ELF-1 (cell line): ENCODE measurements around the gene RALGAPA1.
A peak's percentile ranks its signal among the peaks of the same experiment; 100 is the strongest.
"Not testable (repeated sequence)": the region's sequence is repeated elsewhere in the genome, so short reads cannot be mapped to it uniquely, and the experiment has no call there.

Experiments
- DNase-seq: peaks from one replicate; pipeline ENCODE4 v3.0.0-alpha.2; 2016; ENCODE audit warnings: low read depth, low spot score

The RALGAPA1 gene

GRCh38 chr14:35631071-35631805 is 177.9 kb downstream of the RALGAPA1 start:
- DNase-seq, result no peak

- DNase-seq, result no peak
Measured at GRCh38 chr14:35628989-35629388, 180.1 kb downstream of the RALGAPA1 start.

- not testable (repeated sequence) for DNase-seq
Measured at GRCh38 chr14:35626947-35627346, 182.1 kb downstream of the RALGAPA1 start.

GRCh38 chr14:35621996-35622395 is 187.1 kb downstream of the RALGAPA1 start:
- not testable (repeated sequence) for DNase-seq

- not testable (repeated sequence) for DNase-seq
Measured at GRCh38 chr14:35619998-35620397, 189.1 kb downstream of the RALGAPA1 start.

GRCh38 chr14:35619461-35619860 is 189.6 kb downstream of the RALGAPA1 start:
- not testable (repeated sequence) for DNase-seq

- no peak for DNase-seq
Measured at GRCh38 chr14:35617500-35617899, 191.6 kb downstream of the RALGAPA1 start.

GRCh38 chr14:35607380-35607779 is 201.7 kb downstream of the RALGAPA1 start:
- peak; percentile 21 for DNase-seq

- DNase-seq, result no peak
Measured at GRCh38 chr14:35600253-35600652, 208.8 kb downstream of the RALGAPA1 start.

- no peak for DNase-seq
Measured at GRCh38 chr14:35594616-35595015, 214.5 kb downstream of the RALGAPA1 start.

GRCh38 chr14:35587373-35587772 is 221.7 kb downstream of the RALGAPA1 start:
- not testable (repeated sequence) for DNase-seq

- no peak for DNase-seq
Measured at GRCh38 chr14:35578639-35579038, 230.5 kb downstream of the RALGAPA1 start.

- DNase-seq, result no peak
Measured at GRCh38 chr14:35578135-35578534, 231.0 kb downstream of the RALGAPA1 start.

GRCh38 chr14:35576856-35577255 is 232.2 kb downstream of the RALGAPA1 start:
- no peak for DNase-seq

GRCh38 chr14:35576260-35576659 is 232.8 kb downstream of the RALGAPA1 start:
- no peak for DNase-seq

GRCh38 chr14:35573911-35574310 is 235.2 kb downstream of the RALGAPA1 start:
- no peak for DNase-seq

GRCh38 chr14:35571598-35571997 is 237.5 kb downstream of the RALGAPA1 start:
- no peak for DNase-seq

GRCh38 chr14:35565871-35566464 is 243.1 kb downstream of the RALGAPA1 start:
- no peak for DNase-seq

GRCh38 chr14:35558680-35559079 is 250.4 kb downstream of the RALGAPA1 start:
- no peak for DNase-seq

GRCh38 chr14:35557221-35557747 is 251.8 kb downstream of the RALGAPA1 start:
- no peak for DNase-seq

GRCh38 chr14:35556548-35556947 is 252.5 kb downstream of the RALGAPA1 start:
- no peak for DNase-seq

- DNase-seq, result no peak
Measured at GRCh38 chr14:35553808-35554207, 255.3 kb downstream of the RALGAPA1 start.

GRCh38 chr14:35551081-35551480 is 258.0 kb downstream of the RALGAPA1 start:
- DNase-seq, result no peak
